ENCODE data around the gene WNT2. TPM values are rescaled to one million over a fixed set of nuclear protein-coding genes. Genes with fewer than 3 reads are reported as not detected.

The WNT2 gene
- total and polyA plus RNA-seq, 7 experiments from 2014 or later: not detected

GRCh38 chr7:117270371-117270770 lies 52.5 kb downstream of the WNT2 start:
- Histone ChIP-seq H3K27me3 (ENCODE audit: control insufficient read depth in 2 of 2, insufficient read depth in 2 of 2, low read length in 2 of 2) (no peaks in the 10 kb centered on the region), H3K27ac (ENCODE audit: low read depth, low read length) (no peak overlapping the region), H3K4me3 (ENCODE audit: low read length) (no peak overlapping the region), H3K9me3 (ENCODE audit: control insufficient read depth in 2 of 3, low read length in 3 of 3) (no peaks in the 10 kb centered on the region), H3K4me1 (ENCODE audit: control insufficient read depth in 2 of 2, insufficient read depth in 2 of 2, low read length in 2 of 2) (no peaks in the 10 kb centered on the region), H3K36me3 (ENCODE audit: control insufficient read depth in 2 of 3, insufficient read depth in 3 of 3, low read length in 3 of 3) (no peaks in the 10 kb centered on the region)
- Mint-ChIP-seq H3K4me1 (no peaks in the 10 kb centered on the region), H3K9me3 (peaks cover 0 to 3% (median 0%) of the 10 kb centered on the region in 11 donors), H3K4me3 (no peak overlapping the region), H3K27me3 (peaks cover 0 to 26% (median 23%) of the 10 kb centered on the region in 5 donors), H3K27ac (no peak overlapping the region), H3K36me3 (no peaks in the 10 kb centered on the region)
- ATAC-seq (no peak), DNase-seq (no peak)
- ChIA-PET POLR2A (no interaction called here), CTCF (no interaction called here)
- intact Hi-C loops (cut with micrococcal nuclease): no loop called here

DNA sequence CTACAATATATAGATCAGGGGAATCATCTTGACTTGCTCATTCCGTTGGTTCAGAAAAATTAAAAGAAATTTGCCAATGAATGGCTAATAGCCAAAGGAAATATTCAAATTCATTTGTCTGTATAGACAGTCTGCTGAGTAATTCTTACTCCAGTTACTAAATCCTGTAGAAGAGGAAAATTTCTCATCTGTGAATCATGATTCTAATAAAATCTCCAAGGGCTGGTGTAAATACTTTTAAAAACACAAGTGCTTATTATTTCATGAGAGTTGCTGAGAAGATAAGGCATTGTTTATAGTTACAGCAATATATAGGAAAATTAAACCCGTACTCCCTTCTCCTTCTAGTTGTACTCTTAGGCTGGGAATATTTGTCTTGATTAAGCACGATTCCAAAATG lies 53.0 kb downstream of the WNT2 start:
- ATAC-seq (no peak), DNase-seq (no peak)
- no peak overlapping the region for H3K4me3 Mint-ChIP-seq
- no peaks in the 10 kb centered on the region for H3K27me3 ChIP-seq (ENCODE audit: control insufficient read depth in 2 of 2, insufficient read depth in 2 of 2, low read length in 2 of 2)
- no peak overlapping the region for H3K27ac Mint-ChIP-seq
- POLR2A ChIA-PET: no interaction called here
- peaks cover 0 to 3% (median 0%) of the 10 kb centered on the region in 11 donors for H3K9me3 Mint-ChIP-seq
- no peaks in the 10 kb centered on the region for H3K4me1 ChIP-seq (ENCODE audit: control insufficient read depth in 2 of 2, insufficient read depth in 2 of 2, low read length in 2 of 2)
- peaks cover 0 to 22% (median 18%) of the 10 kb centered on the region in 5 donors for H3K27me3 Mint-ChIP-seq
- no peaks in the 10 kb centered on the region for H3K9me3 ChIP-seq (ENCODE audit: control insufficient read depth in 2 of 3, low read length in 3 of 3)
- H3K36me3 Mint-ChIP-seq: no peaks in the 10 kb centered on the region
- no peaks in the 10 kb centered on the region for H3K36me3 ChIP-seq (ENCODE audit: control insufficient read depth in 2 of 3, insufficient read depth in 3 of 3, low read length in 3 of 3)
- H3K27ac ChIP-seq (ENCODE audit: low read depth, low read length): no peak overlapping the region
- H3K4me1 Mint-ChIP-seq: no peaks in the 10 kb centered on the region
- CTCF ChIA-PET: no interaction called here
- intact Hi-C loops (cut with micrococcal nuclease): no loop called here
- H3K4me3 ChIP-seq (ENCODE audit: low read length): no peak overlapping the region

- H3K4me1 ChIP-seq (ENCODE audit: control insufficient read depth in 2 of 2, insufficient read depth in 2 of 2, low read length in 2 of 2): no peaks in the 10 kb centered on the region
- ChIA-PET CTCF (no interaction called here), POLR2A (no interaction called here)
- no peaks in the 10 kb centered on the region for H3K36me3 ChIP-seq (ENCODE audit: control insufficient read depth in 2 of 3, insufficient read depth in 3 of 3, low read length in 3 of 3)
- H3K27ac ChIP-seq (ENCODE audit: low read depth, low read length): no peak overlapping the region
- Mint-ChIP-seq H3K4me3 (no peak overlapping the region), H3K27ac (no peak overlapping the region), H3K36me3 (no peaks in the 10 kb centered on the region), H3K9me3 (peaks cover 0 to 3% (median 0%) of the 10 kb centered on the region in 11 donors), H3K27me3 (peaks cover 0 to 22% (median 16%) of the 10 kb centered on the region in 5 donors), H3K4me1 (no peaks in the 10 kb centered on the region)
- no peak for DNase-seq
- no peak overlapping the region for H3K4me3 ChIP-seq (ENCODE audit: low read length)
- ATAC-seq: no peak
- H3K9me3 ChIP-seq (ENCODE audit: control insufficient read depth in 2 of 3, low read length in 3 of 3): no peaks in the 10 kb centered on the region
- H3K27me3 ChIP-seq (ENCODE audit: control insufficient read depth in 2 of 2, insufficient read depth in 2 of 2, low read length in 2 of 2): no peaks in the 10 kb centered on the region
- intact Hi-C loops (cut with micrococcal nuclease): no loop called here
Measured at GRCh38 chr7:117269417-117269816, 53.4 kb downstream of the WNT2 start.

DNA sequence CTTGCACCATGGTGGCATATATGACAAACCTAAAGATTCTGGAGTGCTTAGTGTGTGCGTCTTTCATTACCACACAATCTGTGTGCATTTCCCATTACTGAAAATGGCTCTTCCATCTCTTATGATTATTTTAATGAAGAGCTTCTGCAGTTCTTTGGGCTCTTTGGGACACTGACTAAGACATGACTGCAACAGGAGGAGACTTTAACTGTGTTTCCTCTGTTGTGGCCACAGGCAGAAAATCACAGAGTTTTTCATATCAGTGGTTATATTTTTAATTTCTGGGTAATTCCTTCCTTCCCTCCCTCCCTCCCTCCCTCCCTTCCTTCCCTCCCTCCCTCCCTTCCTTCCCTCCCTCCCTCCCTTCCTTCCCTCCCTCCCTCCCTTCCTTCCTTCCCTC lies 58.1 kb downstream of the WNT2 start:
- CTCF ChIA-PET: no interaction called here
- no peak overlapping the region for H3K27ac Mint-ChIP-seq
- peaks cover 0 to 3% (median 0%) of the 10 kb centered on the region in 11 donors for H3K9me3 Mint-ChIP-seq
- Histone ChIP-seq H3K27me3 (ENCODE audit: control insufficient read depth in 2 of 2, insufficient read depth in 2 of 2, low read length in 2 of 2) (no peaks in the 10 kb centered on the region), H3K9me3 (ENCODE audit: control insufficient read depth in 2 of 3, low read length in 3 of 3) (no peaks in the 10 kb centered on the region), H3K27ac (ENCODE audit: low read depth, low read length) (no peak overlapping the region), H3K4me1 (ENCODE audit: control insufficient read depth in 2 of 2, insufficient read depth in 2 of 2, low read length in 2 of 2) (no peaks in the 10 kb centered on the region), H3K36me3 (ENCODE audit: control insufficient read depth in 2 of 3, insufficient read depth in 3 of 3, low read length in 3 of 3) (no peaks in the 10 kb centered on the region), H3K4me3 (ENCODE audit: low read length) (no peak overlapping the region)
- POLR2A ChIA-PET: no interaction called here
- no peak overlapping the region for H3K4me3 Mint-ChIP-seq
- intact Hi-C loops (cut with micrococcal nuclease): no loop called here
- no peak for DNase-seq
- H3K27me3 Mint-ChIP-seq: peaks cover 6 to 19% (median 14%) of the 10 kb centered on the region in 5 donors
- no peaks in the 10 kb centered on the region for H3K4me1 Mint-ChIP-seq
- no peak for ATAC-seq
- H3K36me3 Mint-ChIP-seq: no peaks in the 10 kb centered on the region

DNA sequence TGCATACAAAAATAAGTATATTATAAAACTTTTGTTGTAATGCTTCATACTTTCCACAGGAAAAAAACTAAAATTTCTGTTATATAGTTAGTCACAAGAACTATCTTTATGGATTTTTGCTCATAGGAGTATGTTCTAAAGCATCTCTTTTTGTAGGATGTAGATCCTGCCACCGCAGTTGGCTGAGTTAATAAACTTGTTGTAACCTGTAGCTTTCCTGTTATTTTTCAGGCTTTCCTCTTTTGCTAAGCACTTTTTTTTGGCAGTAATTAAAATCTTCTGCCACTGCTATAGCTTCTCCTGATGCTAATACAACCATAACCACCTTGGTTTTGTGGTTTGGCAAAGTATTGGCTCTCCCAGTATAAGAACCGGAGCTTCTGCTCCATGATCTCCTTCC lies 60.3 kb downstream of the WNT2 start:
- no peaks in the 10 kb centered on the region for H3K27me3 ChIP-seq (ENCODE audit: control insufficient read depth in 2 of 2, insufficient read depth in 2 of 2, low read length in 2 of 2)
- CTCF ChIA-PET: no interaction called here
- H3K9me3 ChIP-seq (ENCODE audit: control insufficient read depth in 2 of 3, low read length in 3 of 3): no peaks in the 10 kb centered on the region
- no peak overlapping the region for H3K27ac ChIP-seq (ENCODE audit: low read depth, low read length)
- H3K36me3 Mint-ChIP-seq: no peaks in the 10 kb centered on the region
- DNase-seq: no peak
- no peaks in the 10 kb centered on the region for H3K4me1 Mint-ChIP-seq
- POLR2A ChIA-PET: no interaction called here
- H3K27ac Mint-ChIP-seq: no peak overlapping the region
- no peak overlapping the region for H3K4me3 Mint-ChIP-seq
- H3K4me1 ChIP-seq (ENCODE audit: control insufficient read depth in 2 of 2, insufficient read depth in 2 of 2, low read length in 2 of 2): no peaks in the 10 kb centered on the region
- no peak overlapping the region for H3K4me3 ChIP-seq (ENCODE audit: low read length)
- H3K36me3 ChIP-seq (ENCODE audit: control insufficient read depth in 2 of 3, insufficient read depth in 3 of 3, low read length in 3 of 3): no peaks in the 10 kb centered on the region
- H3K9me3 Mint-ChIP-seq: peaks cover 0 to 3% (median 0%) of the 10 kb centered on the region in 11 donors
- peaks cover 6 to 18% (median 12%) of the 10 kb centered on the region in 5 donors for H3K27me3 Mint-ChIP-seq
- no peak for ATAC-seq
- intact Hi-C loops (cut with micrococcal nuclease): no loop called here

- H3K27ac ChIP-seq (ENCODE audit: low read depth, low read length): no peak overlapping the region
- H3K27ac Mint-ChIP-seq: no peak overlapping the region
- H3K27me3 ChIP-seq (ENCODE audit: control insufficient read depth in 2 of 2, insufficient read depth in 2 of 2, low read length in 2 of 2): no peaks in the 10 kb centered on the region
- H3K9me3 ChIP-seq (ENCODE audit: control insufficient read depth in 2 of 3, low read length in 3 of 3): no peaks in the 10 kb centered on the region
- no peak overlapping the region for H3K4me3 ChIP-seq (ENCODE audit: low read length)
- H3K4me1 Mint-ChIP-seq: no peaks in the 10 kb centered on the region
- ChIA-PET POLR2A (no interaction called here), CTCF (no interaction called here)
- H3K36me3 Mint-ChIP-seq: no peaks in the 10 kb centered on the region
- peaks cover 6 to 18% (median 14%) of the 10 kb centered on the region in 5 donors for H3K27me3 Mint-ChIP-seq
- peaks cover 0 to 3% (median 0%) of the 10 kb centered on the region in 11 donors for H3K9me3 Mint-ChIP-seq
- ATAC-seq (no peak), DNase-seq (no peak)
- H3K4me3 Mint-ChIP-seq: no peak overlapping the region
- no peaks in the 10 kb centered on the region for H3K36me3 ChIP-seq (ENCODE audit: control insufficient read depth in 2 of 3, insufficient read depth in 3 of 3, low read length in 3 of 3)
- intact Hi-C loops (cut with micrococcal nuclease): no loop called here
- no peaks in the 10 kb centered on the region for H3K4me1 ChIP-seq (ENCODE audit: control insufficient read depth in 2 of 2, insufficient read depth in 2 of 2, low read length in 2 of 2)
Measured at GRCh38 chr7:117259615-117260014, 63.2 kb downstream of the WNT2 start.

GRCh38 chr7:117251687-117252086 lies 71.2 kb downstream of the WNT2 start:
- no peak overlapping the region for H3K4me3 ChIP-seq (ENCODE audit: low read length)
- Mint-ChIP-seq H3K4me1 (no peaks in the 10 kb centered on the region), H3K27me3 (peaks cover 0 to 42% (median 16%) of the 10 kb centered on the region in 5 donors), H3K36me3 (peaks cover 0 to 3% (median 0%) of the 10 kb centered on the region in 5 donors), H3K4me3 (no peak overlapping the region), H3K9me3 (peaks cover 0 to 12% (median 0%) of the 10 kb centered on the region in 11 donors), H3K27ac (no peak overlapping the region)
- no peaks in the 10 kb centered on the region for H3K9me3 ChIP-seq (ENCODE audit: control insufficient read depth in 2 of 3, low read length in 3 of 3)
- no peak overlapping the region for H3K27ac ChIP-seq (ENCODE audit: low read depth, low read length)
- H3K4me1 ChIP-seq (ENCODE audit: control insufficient read depth in 2 of 2, insufficient read depth in 2 of 2, low read length in 2 of 2): no peaks in the 10 kb centered on the region
- POLR2A ChIA-PET: no interaction called here
- CTCF ChIA-PET: no interaction called here
- peaks cover 0 to 3% of the 10 kb centered on the region in 2 donors for H3K27me3 ChIP-seq (ENCODE audit: control insufficient read depth in 2 of 2, insufficient read depth in 2 of 2, low read length in 2 of 2)
- DNase-seq: no peak
- intact Hi-C loops (cut with micrococcal nuclease): no loop called here
- ATAC-seq: no peak
- no peaks in the 10 kb centered on the region for H3K36me3 ChIP-seq (ENCODE audit: control insufficient read depth in 2 of 3, insufficient read depth in 3 of 3, low read length in 3 of 3)

Data from naive thymus-derived CD4-positive, alpha-beta T cell (primary cell).